ENCODE measurements around the gene ASAH2.
A peak's percentile ranks its signal among the peaks of the same experiment; 100 is the strongest.

Gene ASAH2

DNA sequence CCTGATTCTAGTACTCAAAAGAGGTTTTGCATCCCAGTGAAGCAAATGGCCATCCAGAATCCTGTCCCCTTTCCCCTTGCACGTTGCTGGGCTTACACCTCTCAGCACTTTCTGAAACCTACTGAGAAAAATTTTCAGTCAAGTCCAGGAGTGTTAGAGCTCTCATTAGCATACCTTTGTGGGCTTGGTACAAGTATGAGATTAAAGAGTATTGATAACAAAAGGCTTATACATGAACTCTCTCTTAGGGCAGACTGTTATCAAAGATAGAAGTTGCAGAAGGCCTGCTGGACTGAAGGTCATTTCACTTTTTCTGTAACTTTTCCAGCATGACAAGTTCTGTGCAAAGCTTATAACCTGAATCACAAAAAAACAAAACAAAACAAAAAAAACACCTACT lies at the start of gene ASAH2:
TSS of gene ASAH2 (minus strand) at position 123 of the 400 bp plus-strand sequence. CDS start 2,906 bp downstream, outside the sequence.
- no peak for DNase-seq (ENCODE audit: low read depth)
- TF ChIP-seq CTCF (IDR thresholded peaks at IDR 0.05; ENCODE audit: control insufficient read depth, insufficient read depth, low read depth, low read length, missing control alignments), result no peak
- no peak within 1 kb of the TSS for H3K4me3 ChIP-seq (ENCODE audit: control insufficient read depth, low read depth, low read length)

DNA sequence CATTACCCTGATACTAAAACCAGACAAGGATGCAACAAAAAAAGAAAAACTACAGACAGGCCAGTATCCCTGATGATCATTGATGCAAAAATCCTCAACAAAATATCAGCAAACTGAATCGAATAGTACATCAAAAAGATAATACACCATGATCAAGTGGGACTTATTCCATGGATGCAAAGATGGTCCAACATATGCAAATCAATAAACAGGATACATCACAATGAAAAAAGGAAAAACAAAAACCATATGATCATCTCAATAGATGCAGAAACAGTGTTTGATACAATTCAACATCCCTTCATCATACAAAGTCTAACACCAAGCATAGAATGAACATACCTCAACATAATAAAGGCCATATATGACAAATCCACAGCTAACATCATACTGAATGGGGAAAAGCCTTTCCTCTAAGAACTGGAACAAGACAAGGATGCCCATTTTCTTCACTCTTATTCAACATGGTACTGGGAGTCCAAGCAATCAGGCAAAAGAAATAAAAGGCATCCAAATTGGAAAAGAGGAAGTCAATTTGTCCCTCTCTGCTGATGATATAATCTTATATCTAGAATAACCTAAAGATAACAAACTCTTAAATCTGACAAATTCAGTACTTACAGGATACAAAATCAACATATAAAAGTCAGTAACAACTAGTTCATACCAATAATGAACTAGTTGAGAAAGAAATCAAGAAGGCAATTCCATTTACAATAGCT lies 48.8 kb upstream of the ASAH2 start:
- no peak for TF ChIP-seq CTCF (IDR thresholded peaks at IDR 0.05; ENCODE audit: control insufficient read depth, insufficient read depth, low read depth, low read length, missing control alignments)
- no peak overlapping the region for H3K4me3 ChIP-seq (ENCODE audit: control insufficient read depth, low read depth, low read length)
- DNase-seq (ENCODE audit: low read depth), result no peak

DNA sequence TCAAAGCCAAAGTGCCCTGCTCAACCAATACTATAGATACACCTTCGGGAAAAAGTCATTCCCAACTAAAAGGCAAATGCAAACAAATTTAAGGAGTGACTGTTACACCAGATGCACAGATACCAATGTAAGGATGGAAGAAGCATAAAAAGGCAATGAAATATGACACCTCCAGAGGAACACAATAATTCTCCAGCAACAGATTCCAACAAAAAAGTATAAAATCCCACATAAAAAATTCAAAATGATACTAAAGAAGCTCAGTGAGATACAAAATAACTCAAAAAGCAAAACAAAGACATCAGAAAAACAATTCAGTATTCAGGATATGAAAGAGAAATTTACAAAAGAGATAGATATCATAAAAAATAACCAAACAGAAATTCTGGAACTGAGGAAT lies 44.1 kb upstream of the ASAH2 start:
- TF ChIP-seq CTCF (IDR thresholded peaks at IDR 0.05; ENCODE audit: control insufficient read depth, insufficient read depth, low read depth, low read length, missing control alignments), result no peak
- H3K4me3 ChIP-seq (ENCODE audit: control insufficient read depth, low read depth, low read length), result no peak overlapping the region
- no peak for DNase-seq (ENCODE audit: low read depth)

DNA sequence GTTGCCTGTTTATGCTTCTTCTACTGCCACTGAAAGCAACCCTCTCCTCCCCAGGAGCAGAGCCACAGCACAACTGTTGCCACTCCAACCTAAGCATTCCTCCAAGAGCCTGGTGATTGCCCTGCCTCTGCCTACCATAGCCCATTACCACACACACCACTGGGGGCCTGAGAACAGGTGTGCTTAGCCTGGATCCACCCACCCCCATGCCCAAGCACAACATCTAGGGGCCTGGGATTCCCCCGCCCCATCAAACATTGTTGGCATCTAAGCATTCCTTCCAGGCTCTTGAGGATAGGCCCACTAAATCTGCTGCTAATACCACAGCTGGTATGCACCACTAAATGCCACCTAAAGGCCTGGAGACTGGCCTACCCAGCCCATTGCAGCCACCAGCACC lies 43.3 kb upstream of the ASAH2 start:
- TF ChIP-seq CTCF (IDR thresholded peaks at IDR 0.05; ENCODE audit: control insufficient read depth, insufficient read depth, low read depth, low read length, missing control alignments), result no peak
- DNase-seq (ENCODE audit: low read depth), result no peak
- no peak overlapping the region for H3K4me3 ChIP-seq (ENCODE audit: control insufficient read depth, low read depth, low read length)

- no peak overlapping the region for H3K4me3 ChIP-seq (ENCODE audit: control insufficient read depth, low read depth, low read length)
- DNase-seq (ENCODE audit: low read depth), result no peak
- TF ChIP-seq CTCF (IDR thresholded peaks at IDR 0.05; ENCODE audit: control insufficient read depth, insufficient read depth, low read depth, low read length, missing control alignments), result no peak
These were observed 42.4 kb upstream of the ASAH2 start for GRCh38 chr10:50293513-50294313.

GRCh38 chr10:50291261-50291850 lies 40.0 kb upstream of the ASAH2 start:
- no peak overlapping the region for H3K4me3 ChIP-seq (ENCODE audit: control insufficient read depth, low read depth, low read length)
- no peak for DNase-seq (ENCODE audit: low read depth)
- peak; percentile 58 for TF ChIP-seq CTCF (IDR thresholded peaks at IDR 0.05; ENCODE audit: control insufficient read depth, insufficient read depth, low read depth, low read length, missing control alignments)

Data from AG09309 (cell line).